ENCODE data around the gene DIDO1. TPM values are rescaled to one million over a fixed set of nuclear protein-coding genes. Genes with fewer than 3 reads are reported as not detected.

The DIDO1 gene
- total and polyA plus RNA-seq, 2 of the 13 experiments (the other 11 are each of a cell fraction or from before 2014, with no cell fraction given) = 75.0 to 75.1 TPM

GRCh38 chr20:62872184-62872847, 54.0 kb downstream of the DIDO1 start (continued):
- TF ChIP-seq, protein P1, sequence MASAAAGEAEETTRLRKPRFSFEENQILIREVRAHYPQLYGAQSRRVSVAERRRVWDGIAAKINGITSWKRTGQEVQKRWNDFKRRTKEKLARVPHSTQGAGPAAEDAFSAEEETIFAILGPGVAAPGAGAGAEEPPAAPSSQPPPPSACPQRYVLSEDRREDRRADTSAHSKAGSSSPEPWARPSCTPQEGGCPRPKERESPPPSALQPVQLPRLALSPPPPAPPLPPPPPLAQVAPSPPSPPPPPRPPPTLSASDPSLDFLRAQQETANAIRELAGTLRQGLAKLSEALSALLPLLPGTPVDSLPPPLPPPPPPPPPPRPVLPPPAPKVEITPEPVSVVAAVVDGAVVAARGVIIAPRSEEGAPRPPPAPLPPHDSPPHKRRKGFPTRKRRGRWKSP (CRISPR knock-in tag; IDR thresholded peaks at IDR 0.05) = peak; percentile 85
- TF ChIP-seq HOXA9 (CRISPR knock-in tag; IDR thresholded peaks at IDR 0.05; ENCODE audit: borderline replicate concordance) (no peak), ZNF562 (CRISPR knock-in tag; IDR thresholded peaks at IDR 0.05; ENCODE audit: borderline replicate concordance) (no peak), SMC3 (IDR thresholded peaks at IDR 0.05; ENCODE audit: low read length) (no peak), PHF21A (CRISPR knock-in tag; IDR thresholded peaks at IDR 0.05) (peak; percentile 56; the same call in 1 of the 2 replicates), HNF1A (IDR thresholded peaks at IDR 0.05; ENCODE audit: low read depth) (no peak), HNF1A (CRISPR knock-in tag; IDR thresholded peaks at IDR 0.05; ENCODE audit: borderline replicate concordance) (no peak), ZNF292 (CRISPR knock-in tag; IDR thresholded peaks at IDR 0.05; ENCODE audit: borderline replicate concordance, low read depth) (peak; percentile 81), RBM22 (optimal IDR thresholded peaks at IDR 0.05; ENCODE audit: low read length) (no peak), ZNF451 (CRISPR knock-in tag; IDR thresholded peaks at IDR 0.05) (no peak), CEBPB (IDR thresholded peaks at IDR 0.05; ENCODE audit: borderline replicate concordance, low read depth, low read length) (peak; percentile 92), CBX2 (IDR thresholded peaks at IDR 0.05; ENCODE audit: low read depth, low read length) (no peak), CBX2 (CRISPR knock-in tag; IDR thresholded peaks at IDR 0.05; ENCODE audit: low read depth) (no peak), TRIM22 (IDR thresholded peaks at IDR 0.05) (no peak)
- TF ChIP-seq, protein P2, sequence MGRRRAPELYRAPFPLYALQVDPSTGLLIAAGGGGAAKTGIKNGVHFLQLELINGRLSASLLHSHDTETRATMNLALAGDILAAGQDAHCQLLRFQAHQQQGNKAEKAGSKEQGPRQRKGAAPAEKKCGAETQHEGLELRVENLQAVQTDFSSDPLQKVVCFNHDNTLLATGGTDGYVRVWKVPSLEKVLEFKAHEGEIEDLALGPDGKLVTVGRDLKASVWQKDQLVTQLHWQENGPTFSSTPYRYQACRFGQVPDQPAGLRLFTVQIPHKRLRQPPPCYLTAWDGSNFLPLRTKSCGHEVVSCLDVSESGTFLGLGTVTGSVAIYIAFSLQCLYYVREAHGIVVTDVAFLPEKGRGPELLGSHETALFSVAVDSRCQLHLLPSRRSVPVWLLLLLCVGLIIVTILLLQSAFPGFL (CRISPR knock-in tag; IDR thresholded peaks at IDR 0.05) = no peak
- TF ChIP-seq, protein P3, sequence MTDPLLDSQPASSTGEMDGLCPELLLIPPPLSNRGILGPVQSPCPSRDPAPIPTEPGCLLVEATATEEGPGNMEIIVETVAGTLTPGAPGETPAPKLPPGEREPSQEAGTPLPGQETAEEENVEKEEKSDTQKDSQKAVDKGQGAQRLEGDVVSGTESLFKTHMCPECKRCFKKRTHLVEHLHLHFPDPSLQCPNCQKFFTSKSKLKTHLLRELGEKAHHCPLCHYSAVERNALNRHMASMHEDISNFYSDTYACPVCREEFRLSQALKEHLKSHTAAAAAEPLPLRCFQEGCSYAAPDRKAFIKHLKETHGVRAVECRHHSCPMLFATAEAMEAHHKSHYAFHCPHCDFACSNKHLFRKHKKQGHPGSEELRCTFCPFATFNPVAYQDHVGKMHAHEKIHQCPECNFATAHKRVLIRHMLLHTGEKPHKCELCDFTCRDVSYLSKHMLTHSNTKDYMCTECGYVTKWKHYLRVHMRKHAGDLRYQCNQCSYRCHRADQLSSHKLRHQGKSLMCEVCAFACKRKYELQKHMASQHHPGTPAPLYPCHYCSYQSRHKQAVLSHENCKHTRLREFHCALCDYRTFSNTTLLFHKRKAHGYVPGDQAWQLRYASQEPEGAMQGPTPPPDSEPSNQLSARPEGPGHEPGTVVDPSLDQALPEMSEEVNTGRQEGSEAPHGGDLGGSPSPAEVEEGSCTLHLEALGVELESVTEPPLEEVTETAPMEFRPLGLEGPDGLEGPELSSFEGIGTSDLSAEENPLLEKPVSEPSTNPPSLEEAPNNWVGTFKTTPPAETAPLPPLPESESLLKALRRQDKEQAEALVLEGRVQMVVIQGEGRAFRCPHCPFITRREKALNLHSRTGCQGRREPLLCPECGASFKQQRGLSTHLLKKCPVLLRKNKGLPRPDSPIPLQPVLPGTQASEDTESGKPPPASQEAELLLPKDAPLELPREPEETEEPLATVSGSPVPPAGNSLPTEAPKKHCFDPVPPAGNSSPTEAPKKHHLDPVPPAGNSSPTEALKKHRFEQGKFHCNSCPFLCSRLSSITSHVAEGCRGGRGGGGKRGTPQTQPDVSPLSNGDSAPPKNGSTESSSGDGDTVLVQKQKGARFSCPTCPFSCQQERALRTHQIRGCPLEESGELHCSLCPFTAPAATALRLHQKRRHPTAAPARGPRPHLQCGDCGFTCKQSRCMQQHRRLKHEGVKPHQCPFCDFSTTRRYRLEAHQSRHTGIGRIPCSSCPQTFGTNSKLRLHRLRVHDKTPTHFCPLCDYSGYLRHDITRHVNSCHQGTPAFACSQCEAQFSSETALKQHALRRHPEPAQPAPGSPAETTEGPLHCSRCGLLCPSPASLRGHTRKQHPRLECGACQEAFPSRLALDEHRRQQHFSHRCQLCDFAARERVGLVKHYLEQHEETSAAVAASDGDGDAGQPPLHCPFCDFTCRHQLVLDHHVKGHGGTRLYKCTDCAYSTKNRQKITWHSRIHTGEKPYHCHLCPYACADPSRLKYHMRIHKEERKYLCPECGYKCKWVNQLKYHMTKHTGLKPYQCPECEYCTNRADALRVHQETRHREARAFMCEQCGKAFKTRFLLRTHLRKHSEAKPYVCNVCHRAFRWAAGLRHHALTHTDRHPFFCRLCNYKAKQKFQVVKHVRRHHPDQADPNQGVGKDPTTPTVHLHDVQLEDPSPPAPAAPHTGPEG (CRISPR knock-in tag; IDR thresholded peaks at IDR 0.05) = no peak

Measured in HepG2 (cell line).